NCI-H2081 (cell line): ENCODE measurements around the gene CNNM3.
A peak's percentile ranks its signal among the peaks of the same experiment; 100 is the strongest.
"Not testable (repeated sequence)": the region's sequence is repeated elsewhere in the genome, so short reads cannot be mapped to it uniquely, and the experiment has no call there.

ENCODE experiments used
- DNase-seq, 2 experiments: peaks; one replicate each; lab custom pipeline; 2025; lab: John Stamatoyannopoulos, UW

CNNM3 gene

DNA sequence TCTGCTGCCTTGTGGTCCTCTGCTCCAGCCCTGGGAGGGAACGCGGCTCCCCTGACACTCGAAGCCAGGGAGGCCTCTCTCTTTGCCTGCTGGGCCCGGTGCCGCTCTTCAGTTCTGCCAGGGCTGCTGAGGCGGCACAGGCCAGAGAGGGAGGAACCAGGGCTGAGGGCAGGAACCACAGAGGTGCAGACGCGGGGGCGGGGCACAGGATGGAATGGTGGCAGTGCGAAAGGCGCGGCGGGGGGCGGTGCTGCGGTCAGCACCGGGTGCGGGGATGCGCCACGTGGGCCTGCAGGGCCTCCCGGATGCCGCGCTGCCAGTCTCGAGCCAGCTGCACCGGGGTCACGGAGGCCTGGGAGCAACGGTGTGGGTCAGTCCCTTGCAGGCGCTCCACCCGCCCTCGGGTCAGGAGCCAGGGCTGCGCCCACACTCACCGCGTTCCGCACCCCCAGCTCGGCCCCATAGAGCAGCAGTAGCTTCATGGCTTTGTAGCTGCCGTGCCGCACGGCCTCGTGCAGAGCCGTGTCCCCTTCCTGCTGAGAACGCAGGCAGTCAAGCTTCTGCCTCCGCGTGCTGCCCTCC is 23.3 kb downstream of the CNNM3 start:
- no peak for DNase-seq

DNA sequence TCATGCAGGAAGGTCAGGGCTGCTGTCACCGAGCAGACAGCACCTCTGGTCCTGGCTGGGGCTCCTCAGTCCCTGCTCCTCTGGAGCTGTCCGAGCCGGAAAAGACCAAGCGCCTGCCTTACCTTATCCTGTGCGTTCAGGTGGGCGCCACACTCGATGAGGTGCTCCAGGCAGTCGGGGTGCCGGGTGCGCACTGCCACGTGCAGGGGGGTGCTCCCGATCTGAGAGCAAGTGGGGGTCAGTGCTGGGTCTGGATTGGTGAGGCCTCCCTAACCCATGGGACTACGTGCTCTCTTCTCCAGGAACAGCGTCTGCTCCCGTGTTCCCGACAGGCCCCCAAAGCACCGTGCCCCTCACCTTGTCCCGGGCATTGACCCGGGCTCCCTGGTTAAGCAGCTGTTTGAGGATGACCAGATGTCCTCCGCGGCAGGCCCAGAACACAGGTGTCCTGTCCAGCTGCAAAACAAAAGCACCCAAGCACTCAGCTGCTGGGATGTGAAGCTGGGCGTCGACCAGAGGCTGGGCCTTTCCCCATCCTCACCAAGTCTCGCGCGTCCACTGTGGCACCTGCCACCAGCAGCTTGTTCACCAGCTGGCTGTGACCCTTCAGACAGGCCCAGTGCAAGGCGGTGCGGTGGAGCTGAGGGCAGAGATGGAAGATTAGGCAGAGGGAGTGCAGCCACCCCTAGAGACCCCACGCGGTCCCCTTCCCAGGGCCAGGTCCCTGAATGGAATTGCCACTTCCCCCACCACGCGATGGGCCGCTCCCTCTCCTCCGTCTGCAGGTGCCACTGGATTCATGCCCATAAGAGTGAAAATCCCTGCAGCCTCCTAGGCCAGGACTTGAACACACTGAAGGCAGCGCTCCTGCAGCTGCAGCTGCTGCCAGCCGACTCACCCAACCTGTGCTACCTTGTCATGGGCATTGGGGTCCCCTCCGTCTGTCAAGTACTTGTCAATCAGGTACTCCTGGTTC is 24.1 kb downstream of the CNNM3 start:
- no peak for DNase-seq

DNA sequence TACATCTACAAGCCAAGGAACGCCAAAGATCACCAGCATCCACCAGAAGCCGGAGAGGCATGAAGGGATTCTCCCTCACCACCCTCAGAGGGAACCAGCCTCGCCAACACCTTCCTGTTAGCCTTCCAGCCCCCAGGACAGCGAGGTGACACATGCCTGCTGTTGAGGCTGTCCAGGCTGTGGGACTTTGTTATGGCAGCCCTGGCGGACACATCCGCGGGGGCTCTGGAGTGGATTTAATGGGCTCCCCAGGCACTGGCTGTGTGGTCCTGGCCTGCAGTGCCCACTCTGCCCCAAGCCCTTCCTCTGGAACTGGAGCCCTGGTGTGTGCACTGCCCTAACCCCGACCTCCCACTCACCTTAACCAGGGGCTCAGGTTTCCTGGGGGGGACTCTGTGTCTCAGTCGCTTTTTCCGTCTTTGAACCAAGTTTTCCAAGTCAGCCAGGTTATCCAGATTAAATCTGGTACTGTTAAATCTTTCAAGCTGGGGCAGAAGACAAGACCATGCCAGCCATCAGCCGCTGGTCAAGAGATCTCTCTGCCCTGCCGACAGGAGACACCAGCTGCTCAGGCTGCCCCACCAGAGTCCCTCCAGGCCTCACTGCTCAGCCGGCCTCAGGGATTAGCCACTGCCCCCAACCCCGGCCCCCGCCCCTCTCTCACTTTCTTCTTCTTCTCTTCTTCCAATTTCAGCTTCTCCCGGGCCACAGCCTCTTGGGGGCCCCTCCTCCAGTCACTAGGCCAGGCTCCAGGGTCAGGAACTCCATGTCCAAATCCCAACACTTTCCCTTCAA is 25.8 kb downstream of the CNNM3 start:
- DNase-seq: no peak

DNA sequence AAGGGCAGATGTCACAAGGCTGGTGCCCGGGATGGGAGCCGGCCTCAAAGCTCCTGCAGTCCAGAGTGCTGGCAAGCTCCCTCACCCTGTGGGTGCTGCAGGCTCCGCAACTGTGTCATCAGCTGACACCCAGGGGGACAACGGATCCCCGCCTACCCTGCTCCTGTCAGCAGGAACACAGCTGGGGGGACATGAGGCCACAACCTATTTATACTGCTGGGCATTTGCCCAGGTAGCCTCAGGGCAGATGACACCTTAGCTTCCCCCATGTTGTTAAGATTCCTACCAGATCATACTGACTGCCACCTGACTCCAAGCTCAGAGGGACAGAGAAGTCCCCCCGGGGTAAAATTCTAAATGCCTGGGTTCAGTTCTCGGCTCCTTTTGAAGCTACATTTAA is 26.5 kb downstream of the CNNM3 start:
- no peak for DNase-seq

DNA sequence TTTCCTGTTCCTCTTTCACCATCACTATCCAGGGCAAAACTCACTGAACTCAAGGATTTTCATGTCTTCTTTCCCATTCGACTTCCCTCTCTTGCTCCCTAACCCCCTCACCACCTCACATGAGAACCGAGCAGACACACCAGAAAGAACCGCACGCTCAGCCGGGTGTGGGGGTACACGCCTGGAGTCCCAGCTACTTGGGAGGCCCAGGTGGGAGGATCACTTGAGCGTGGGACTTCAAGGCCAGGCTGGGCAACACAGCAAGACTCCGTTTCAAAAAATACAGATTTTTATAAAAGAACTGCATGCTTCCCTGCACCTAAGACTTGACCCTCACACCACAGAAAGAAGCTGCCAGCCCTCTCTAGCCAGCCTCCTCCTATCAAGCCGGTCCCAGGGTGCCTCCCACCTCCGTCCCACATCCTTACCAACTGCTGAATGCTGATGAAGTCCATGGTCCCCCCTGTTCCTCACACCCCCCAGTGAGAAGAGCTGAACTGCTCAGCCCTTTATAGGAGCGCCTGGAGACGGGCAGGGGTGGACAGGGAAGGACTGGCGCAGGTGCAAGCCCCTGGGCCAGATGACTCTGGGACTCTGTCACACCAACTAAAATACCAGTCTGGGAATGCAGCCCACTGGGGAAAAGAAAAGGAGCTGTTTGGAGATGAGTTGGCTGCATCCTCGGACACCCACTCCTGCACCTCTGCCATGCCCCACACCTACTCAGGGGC is 27.6 kb downstream of the CNNM3 start, which contains the start of gene ANKRD23:
TSS of gene ANKRD23 (minus strand) at position 484 of the 731 bp plus-strand sequence. CDS start at position 455, 29 bp downstream.
- no peak for DNase-seq

- no peak for DNase-seq
These were observed 28.3 kb downstream of the CNNM3 start for GRCh38 chr2:96844405-96844808.

- no peak for DNase-seq
These were observed 30.8 kb downstream of the CNNM3 start for GRCh38 chr2:96846825-96847224.

- no peak for DNase-seq
These were observed 31.5 kb downstream of the CNNM3 start for GRCh38 chr2:96847586-96847985.

DNA sequence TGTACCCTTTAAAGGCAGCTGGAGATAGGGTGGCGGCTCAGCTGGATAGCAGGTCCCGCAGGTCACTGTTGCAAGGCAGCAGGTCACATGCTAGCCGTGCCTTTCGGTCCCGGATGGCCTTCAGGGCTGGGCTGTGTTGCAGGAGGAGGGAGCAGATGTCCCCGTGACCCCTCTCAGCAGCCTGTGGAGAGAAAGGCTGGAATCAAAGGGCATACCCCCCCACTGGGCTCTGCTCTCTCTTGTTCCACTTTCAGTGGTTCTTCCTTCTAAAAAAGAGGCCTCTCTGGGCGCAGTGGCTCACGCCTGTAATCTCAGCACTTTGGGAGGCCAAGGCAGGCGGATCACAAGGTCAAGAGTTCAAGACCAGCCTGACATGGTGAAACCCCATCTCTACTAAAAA is 32.2 kb downstream of the CNNM3 start:
- DNase-seq: no peak

DNA sequence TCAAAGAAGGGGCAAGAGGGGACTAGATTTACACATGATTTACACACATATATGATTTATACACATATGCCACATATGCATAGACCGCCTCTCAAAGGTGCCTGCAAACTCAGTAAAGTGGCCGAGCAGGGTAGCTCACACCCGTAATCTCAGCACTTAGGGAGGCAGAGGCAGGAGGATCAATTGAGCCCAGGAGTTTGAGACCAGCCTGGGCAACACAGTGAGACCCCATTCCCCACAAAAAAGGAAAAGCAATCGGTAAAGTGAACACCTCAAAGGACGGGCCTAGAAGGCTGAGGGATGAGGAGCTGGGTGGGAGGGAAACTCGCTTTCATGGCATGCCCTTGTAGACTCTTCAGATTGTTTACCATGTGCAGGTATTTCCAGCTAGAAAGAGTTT is 36.6 kb downstream of the CNNM3 start:
- no peak for DNase-seq

DNA sequence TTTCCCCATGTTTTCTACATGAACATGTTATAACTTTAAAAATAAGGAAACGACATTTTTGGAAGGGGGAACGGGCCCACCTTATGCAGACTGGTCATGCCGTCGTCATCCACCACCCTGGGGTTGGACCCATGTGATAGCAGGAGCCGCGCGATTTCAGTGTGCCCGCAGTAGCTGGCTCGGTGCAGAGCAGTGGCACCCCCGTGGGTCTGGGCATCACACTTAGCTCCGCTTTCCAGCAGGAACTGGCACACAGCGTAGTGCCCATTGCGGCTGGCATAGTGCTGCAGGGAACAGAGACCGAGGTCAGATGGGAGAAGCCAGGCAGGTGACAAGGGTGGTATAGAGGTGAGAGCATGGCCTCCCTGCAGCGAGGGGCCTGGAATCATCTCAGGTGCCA is 37.3 kb downstream of the CNNM3 start:
- no peak for DNase-seq

- peak; percentile 12 to 59 for DNase-seq
These were observed 41.0 kb downstream of the CNNM3 start for GRCh38 chr2:96856776-96857666.

- peak; percentile 98 for DNase-seq
These were observed 41.8 kb downstream of the CNNM3 start, which contains the start of gene ANKRD39 for GRCh38 chr2:96857667-96858372. TSS of gene ANKRD39 (minus strand) at chr2:96858016. CDS start at chr2:96857987, 29 bp downstream.

- no peak for DNase-seq
These were observed 43.1 kb downstream of the CNNM3 start for GRCh38 chr2:96859099-96859649.

- no peak for DNase-seq
These were observed 43.6 kb downstream of the CNNM3 start for GRCh38 chr2:96859681-96860064.

GRCh38 chr2:96860065-96861029 is 44.3 kb downstream of the CNNM3 start:
- DNase-seq: no peak

DNA sequence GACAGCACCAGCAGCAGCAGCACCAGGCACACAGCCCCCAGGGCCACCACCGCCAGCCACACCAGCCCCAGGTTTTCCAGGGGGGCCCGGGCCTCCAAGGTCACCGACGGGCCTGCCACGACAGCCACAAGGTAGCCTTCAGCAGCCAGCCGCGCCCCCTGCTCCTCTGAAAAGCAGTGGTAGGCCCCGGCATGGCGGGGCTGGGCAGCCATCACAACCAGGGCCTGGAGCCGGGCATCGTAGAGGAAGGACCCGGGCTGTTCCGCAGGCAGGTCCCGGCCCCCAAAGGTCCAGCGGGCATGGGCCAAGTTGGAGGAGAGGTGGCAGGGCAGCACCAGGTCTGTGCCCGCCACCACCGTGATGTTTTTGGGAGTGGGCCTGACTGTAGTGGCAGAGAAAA is 45.0 kb downstream of the CNNM3 start:
- DNase-seq: no peak

DNA sequence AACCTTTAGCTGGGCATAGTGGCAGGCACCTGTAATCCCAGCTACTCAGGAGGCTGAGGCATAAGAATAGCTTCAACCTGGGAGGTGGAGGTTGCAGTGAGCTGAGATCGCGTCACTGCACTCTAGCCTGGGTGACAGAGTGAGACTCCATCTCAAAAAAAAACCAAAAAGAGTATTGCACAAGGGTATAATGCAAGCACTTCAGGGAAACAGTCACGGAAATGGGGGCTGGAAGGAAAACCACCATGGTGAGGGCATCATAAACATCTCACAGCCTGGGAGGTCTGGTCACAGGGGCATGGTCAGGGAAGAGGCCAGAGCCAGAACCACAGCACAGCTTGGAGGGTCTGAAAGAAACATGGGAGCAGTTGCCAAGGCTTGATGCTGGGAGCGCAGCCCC is 47.0 kb downstream of the CNNM3 start:
- DNase-seq: not testable (repeated sequence)
